Measurements from ENCODE around the gene OR52B4.

GRCh38 chr11:4388221-4388620 is 20.0 kb upstream of the OR52B4 start:
- TF ChIP-seq CTCF (IDR thresholded peaks at IDR 0.05), result no peak
- no peak for TF ChIP-seq POLR2A (IDR thresholded peaks at IDR 0.05)
